Esophagus (tissue), 2 donors: ENCODE data around the gene SLC6A20. TPM values are rescaled to one million over a fixed set of nuclear protein-coding genes. Genes with fewer than 3 reads are reported as not detected.

Experiments
- H3K27ac ChIP-seq, 2 donors: one replicate each; pipeline ENCODE4 v1.5.1; 2013; ENCODE audit warnings: low read depth in 2 of 2, mild to moderate bottlenecking in 2 of 2, inconsistent platforms in 1 of 2, low read length in 1 of 2, moderate library complexity in 1 of 2
- H3K27me3 ChIP-seq, 2 donors: one replicate each; pipeline ENCODE4 v1.6.1; 2013; ENCODE audit warnings: low read length in 2 of 2, control low read depth in 1 of 2, mild to moderate bottlenecking in 1 of 2; ENCODE audit not compliant: insufficient read depth in 2 of 2, control insufficient read depth in 1 of 2
- H3K36me3 ChIP-seq, 2 donors: one replicate each; pipeline ENCODE4 v1.6.1; 2013; ENCODE audit warnings: low read length in 1 of 2; ENCODE audit not compliant: control insufficient read depth in 2 of 2, insufficient read depth in 2 of 2
- H3K4me1 ChIP-seq, 2 donors: one replicate each; pipeline ENCODE4 v1.6.1; 2013; ENCODE audit warnings: low read length in 1 of 2; ENCODE audit not compliant: control insufficient read depth in 2 of 2, insufficient read depth in 2 of 2
- H3K4me3 ChIP-seq, 2 donors: one replicate each; pipeline ENCODE4 v1.5.1; 2013; ENCODE audit warnings: low read length in 2 of 2, mild to moderate bottlenecking in 2 of 2, low read depth in 1 of 2, moderate library complexity in 1 of 2
- H3K9me3 ChIP-seq, 2 donors: one replicate each; pipeline ENCODE4 v1.6.1; 2013; ENCODE audit warnings: mild to moderate bottlenecking in 2 of 2, low read depth in 1 of 2, low read length in 1 of 2, moderate library complexity in 1 of 2; ENCODE audit not compliant: control insufficient read depth in 2 of 2, insufficient read depth in 1 of 2
- WGBS, 2 donors: extraction: QIAGEN DNeasy Blood & Tissue Kit; methylation state at CpG; one replicate each; pipeline ENCODE4 v1.1.7; 2013; 5-methylcytosine and 5-hydroxymethylcytosine counted together
- polyA plus RNA-seq, 2 donors: library from polyadenylated mRNA; stranded (reverse); fragments of 200-250 nt; gene quantifications; one replicate each; pipeline ENCODE4 v1.2.3, GENCODE V29; 2013
- donor health status: healthy with polysubstance abuse.
- donor health status: Bipolar disorder and iron deficiency.

The SLC6A20 gene
- polyA plus RNA-seq, 2 donors: 0.01 TPM; not detected in 1

- 71 to 73% methylated on average over 6 of the region's 6 CpGs for WGBS, 2 donors
- H3K4me3 ChIP-seq: no peak overlapping the region
Measured at GRCh38 chr3:45741742-45742460, 54.4 kb downstream of the SLC6A20 start.

GRCh38 chr3:45741247-45741646 is 55.1 kb downstream of the SLC6A20 start:
- Histone ChIP-seq H3K27me3 (no peaks in the 10 kb centered on the region), H3K9me3 (no peaks in the 10 kb centered on the region), H3K36me3 (peaks cover 4 to 18% of the 10 kb centered on the region in 2 donors), H3K4me3 (no peak overlapping the region), H3K27ac (no peak overlapping the region), H3K4me1 (no peaks in the 10 kb centered on the region)

More at GRCh38 chr3:45741742-45742460, 54.4 kb downstream of the SLC6A20 start:
- Histone ChIP-seq H3K27me3 (no peaks in the 10 kb centered on the region), H3K36me3 (peaks cover 4 to 21% of the 10 kb centered on the region in 2 donors), H3K9me3 (no peaks in the 10 kb centered on the region), H3K4me1 (no peaks in the 10 kb centered on the region), H3K27ac (no peak overlapping the region)

- WGBS, 2 donors: 92 to 95% methylated on average over 2 of the region's 2 CpGs
- H3K36me3 ChIP-seq: peaks cover 4 to 13% of the 10 kb centered on the region in 2 donors
Measured at GRCh38 chr3:45739991-45740390, 56.3 kb downstream of the SLC6A20 start.

GRCh38 chr3:45737234-45737633 is 59.1 kb downstream of the SLC6A20 start:
- no peaks in the 10 kb centered on the region for H3K4me1 ChIP-seq
- no peaks in the 10 kb centered on the region for H3K27me3 ChIP-seq
- H3K36me3 ChIP-seq: peaks cover 4 to 17% of the 10 kb centered on the region in 2 donors
- WGBS, 2 donors: 89 to 97% methylated on average over 2 of the region's 2 CpGs
- H3K9me3 ChIP-seq: no peaks in the 10 kb centered on the region
- no peak overlapping the region for H3K4me3 ChIP-seq
- H3K27ac ChIP-seq: no peak overlapping the region

More at GRCh38 chr3:45739991-45740390, 56.3 kb downstream of the SLC6A20 start:
- Histone ChIP-seq H3K27me3 (no peaks in the 10 kb centered on the region), H3K27ac (no peak overlapping the region), H3K9me3 (no peaks in the 10 kb centered on the region), H3K4me3 (no peak overlapping the region), H3K4me1 (no peaks in the 10 kb centered on the region)

GRCh38 chr3:45736707-45737106 is 59.6 kb downstream of the SLC6A20 start:
- Histone ChIP-seq H3K36me3 (peaks cover 4 to 17% of the 10 kb centered on the region in 2 donors), H3K4me1 (no peaks in the 10 kb centered on the region), H3K27ac (no peak overlapping the region), H3K9me3 (no peaks in the 10 kb centered on the region), H3K27me3 (no peaks in the 10 kb centered on the region), H3K4me3 (no peak overlapping the region)

GRCh38 chr3:45730409-45731154 is 65.8 kb downstream of the SLC6A20 start:
- Histone ChIP-seq H3K4me3 (no peak overlapping the region), H3K27ac (no peak overlapping the region), H3K27me3 (no peaks in the 10 kb centered on the region), H3K4me1 (no peaks in the 10 kb centered on the region), H3K9me3 (no peaks in the 10 kb centered on the region), H3K36me3 (peaks cover 0 to 5% of the 10 kb centered on the region in 2 donors)
- 91 to 93% methylated on average over 4 of the region's 4 CpGs for WGBS, 2 donors

- 97 to 100% methylated on average over 2 of the region's 2 CpGs for whole genome bisulfite sequencing, 2 donors
- Histone ChIP-seq H3K36me3 (peaks cover 0 to 5% of the 10 kb centered on the region in 2 donors), H3K27ac (no peak overlapping the region), H3K4me3 (no peak overlapping the region), H3K4me1 (no peaks in the 10 kb centered on the region), H3K27me3 (no peaks in the 10 kb centered on the region), H3K9me3 (no peaks in the 10 kb centered on the region)
Measured at GRCh38 chr3:45729614-45730013, 66.7 kb downstream of the SLC6A20 start.

- Histone ChIP-seq H3K27me3 (no peaks in the 10 kb centered on the region), H3K36me3 (peaks cover 0 to 2% of the 10 kb centered on the region in 2 donors), H3K9me3 (no peaks in the 10 kb centered on the region), H3K4me1 (no peaks in the 10 kb centered on the region), H3K27ac (no peak overlapping the region), H3K4me3 (no peak overlapping the region)
- 85 to 87% methylated on average over 3 of the region's 3 CpGs for WGBS, 2 donors
Measured at GRCh38 chr3:45724911-45725310, 71.4 kb downstream of the SLC6A20 start.

- H3K4me1 ChIP-seq: no peaks in the 10 kb centered on the region
- H3K4me3 ChIP-seq: no peak overlapping the region
- H3K27ac ChIP-seq: no peak overlapping the region
- H3K36me3 ChIP-seq: peaks cover 2 to 3% of the 10 kb centered on the region in 2 donors
- WGBS, 2 donors: 53 to 69% methylated on average over 3 of the region's 3 CpGs
- H3K27me3 ChIP-seq: no peaks in the 10 kb centered on the region
- no peaks in the 10 kb centered on the region for H3K9me3 ChIP-seq
Measured at GRCh38 chr3:45719655-45720487, 76.5 kb downstream of the SLC6A20 start.
